Measurements from ENCODE around the gene SCO2.
A peak's percentile ranks its signal among the peaks of the same experiment; 100 is the strongest.
"Not testable (repeated sequence)": the region's sequence is repeated elsewhere in the genome, so short reads cannot be mapped to it uniquely, and the experiment has no call there.

Gene SCO2

GRCh38 chr22:50540381-50540780, 15.0 kb upstream of the SCO2 start:
- Histone ChIP-seq H3K27me3 (ENCODE audit: control insufficient read depth, insufficient read depth, low read length) (peaks cover 11% of the 10 kb centered on the region), H3K27ac (ENCODE audit: low read depth, low read length) (no peak overlapping the region), H3K4me3 (ENCODE audit: low read depth, low read length) (no peak overlapping the region), H3K4me1 (ENCODE audit: control insufficient read depth, insufficient read depth, low read length) (peaks cover 4% of the 10 kb centered on the region; the same call in 1 of the 2 replicates), H3K9ac (ENCODE audit: low read depth, low read length) (no peak overlapping the region), H3K36me3 (ENCODE audit: control insufficient read depth, insufficient read depth, low read length) (no peaks in the 10 kb centered on the region), H3K9me3 (ENCODE audit: control insufficient read depth, insufficient read depth, low read length) (no peaks in the 10 kb centered on the region)

DNA sequence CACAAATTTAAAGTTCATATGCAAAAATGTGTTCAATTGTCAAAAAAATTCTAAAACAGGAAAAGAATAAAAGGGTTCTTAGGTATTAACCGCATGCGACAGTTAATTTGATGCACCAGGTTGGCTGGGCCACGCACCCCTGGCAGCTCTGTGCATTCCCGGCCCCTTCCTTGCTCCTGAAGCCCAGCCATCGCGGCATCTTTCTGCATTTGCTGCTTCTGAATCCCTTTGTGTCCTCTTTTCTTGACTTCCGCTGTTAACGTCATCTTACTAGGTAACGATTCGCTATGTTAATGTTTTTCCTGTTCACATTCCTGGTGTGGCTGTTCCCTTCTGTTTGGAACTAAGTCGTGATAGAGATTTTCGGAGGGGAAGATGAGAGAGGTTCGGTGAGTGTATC, 12.4 kb upstream of the SCO2 start:
- H3K9me3 ChIP-seq (ENCODE audit: control insufficient read depth, insufficient read depth, low read length): no peaks in the 10 kb centered on the region
- H3K27ac ChIP-seq (ENCODE audit: low read depth, low read length): no peak overlapping the region
- no peaks in the 10 kb centered on the region for H3K36me3 ChIP-seq (ENCODE audit: control insufficient read depth, insufficient read depth, low read length)
- H3K4me3 ChIP-seq (ENCODE audit: low read depth, low read length): no peak overlapping the region
- H3K4me1 ChIP-seq (ENCODE audit: control insufficient read depth, insufficient read depth, low read length): no peaks in the 10 kb centered on the region
- peaks cover 10% of the 10 kb centered on the region for H3K27me3 ChIP-seq (ENCODE audit: control insufficient read depth, insufficient read depth, low read length)
- no peak overlapping the region for H3K9ac ChIP-seq (ENCODE audit: low read depth, low read length)

DNA sequence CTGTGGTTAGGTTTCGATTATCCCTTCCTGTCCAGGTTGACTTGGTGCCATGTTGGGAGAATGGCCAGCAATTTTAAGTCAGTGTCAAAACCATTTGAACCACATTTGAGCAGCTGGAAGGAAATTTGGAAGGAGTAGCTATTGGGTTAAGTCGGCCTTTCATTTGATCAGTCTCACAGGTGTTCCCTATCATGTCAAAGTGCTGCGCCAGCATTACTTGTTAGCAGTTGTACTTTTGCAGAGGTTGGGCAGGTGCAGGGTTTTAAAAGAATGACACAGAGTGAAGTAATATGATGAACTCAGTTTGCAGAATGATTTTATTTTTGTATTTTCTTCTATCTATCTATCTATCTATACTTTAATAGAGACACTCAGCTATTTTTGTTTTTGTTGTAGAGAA, 10.8 kb upstream of the SCO2 start:
- Histone ChIP-seq H3K9me3 (ENCODE audit: control insufficient read depth, insufficient read depth, low read length) (no peaks in the 10 kb centered on the region), H3K27ac (ENCODE audit: low read depth, low read length) (no peak overlapping the region), H3K9ac (ENCODE audit: low read depth, low read length) (no peak overlapping the region), H3K36me3 (ENCODE audit: control insufficient read depth, insufficient read depth, low read length) (no peaks in the 10 kb centered on the region), H3K4me1 (ENCODE audit: control insufficient read depth, insufficient read depth, low read length) (no peaks in the 10 kb centered on the region), H3K27me3 (ENCODE audit: control insufficient read depth, insufficient read depth, low read length) (peaks cover 25% of the 10 kb centered on the region), H3K4me3 (ENCODE audit: low read depth, low read length) (no peak overlapping the region)

DNA sequence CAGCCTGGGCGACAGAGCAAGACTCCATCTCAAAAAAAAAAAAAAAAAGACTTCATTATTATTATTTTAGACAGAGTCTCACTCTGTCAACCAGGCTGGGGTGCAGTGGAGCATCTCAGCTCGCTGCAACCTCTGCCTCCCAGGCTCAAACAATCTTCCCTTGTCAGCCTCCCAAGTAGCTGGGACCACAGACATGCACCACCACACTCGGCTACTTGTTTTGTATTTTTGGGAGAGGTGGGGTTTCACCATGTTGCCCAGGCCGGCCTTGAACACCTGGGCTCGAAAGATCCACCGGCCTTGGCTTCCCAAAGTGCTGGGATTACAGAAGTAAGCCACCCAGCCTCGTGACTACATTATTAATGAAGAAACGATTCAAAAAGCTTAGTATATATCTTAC, 9.7 kb upstream of the SCO2 start:
- no peak overlapping the region for H3K4me3 ChIP-seq (ENCODE audit: low read depth, low read length)
- no peaks in the 10 kb centered on the region for H3K9me3 ChIP-seq (ENCODE audit: control insufficient read depth, insufficient read depth, low read length)

DNA sequence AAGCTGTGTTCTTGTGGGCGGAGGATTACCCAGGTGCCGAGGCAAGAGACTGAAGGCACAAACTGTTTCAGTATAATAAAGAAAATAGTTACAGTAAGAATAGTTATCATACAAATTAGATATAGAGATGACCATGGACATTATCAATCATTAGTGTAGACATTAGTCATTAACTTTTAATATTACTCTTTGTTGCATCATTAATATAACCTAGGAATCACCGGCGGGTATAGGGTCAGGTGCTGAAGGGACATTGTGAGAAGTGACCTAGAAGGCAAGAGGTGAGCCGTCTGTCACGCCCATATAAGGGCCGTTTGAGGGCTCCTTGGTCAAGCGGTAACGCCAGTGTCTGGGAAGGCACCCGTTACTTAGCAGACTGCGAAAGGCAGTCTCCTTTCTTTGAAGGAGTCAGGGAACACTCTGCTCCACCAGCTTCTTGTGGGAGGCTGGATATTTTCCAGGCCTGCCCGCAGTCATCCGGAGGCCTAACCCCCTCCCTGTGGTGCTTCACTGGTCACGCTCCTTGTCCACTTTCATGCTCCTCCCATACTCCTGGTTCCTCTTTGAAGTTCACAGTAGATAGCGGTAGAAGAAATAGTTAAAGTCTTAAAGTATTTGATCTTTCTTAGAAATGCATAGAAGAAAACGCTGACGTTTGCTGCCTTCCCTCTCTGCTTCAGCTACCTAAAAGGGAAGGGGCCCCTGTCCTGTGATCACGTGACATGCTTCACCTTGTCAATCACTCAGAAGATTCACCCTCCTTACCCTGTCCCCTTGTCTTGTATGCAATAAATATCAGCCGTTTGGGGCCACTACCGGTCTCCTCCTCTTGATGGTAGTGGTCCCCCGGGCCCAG, 8.7 kb upstream of the SCO2 start:
- not testable (repeated sequence) for H3K27ac ChIP-seq (ENCODE audit: low read depth, low read length); H3K4me1 ChIP-seq (ENCODE audit: control insufficient read depth, insufficient read depth, low read length); H3K9me3 ChIP-seq (ENCODE audit: control insufficient read depth, insufficient read depth, low read length); H3K9ac ChIP-seq (ENCODE audit: low read depth, low read length); H3K4me3 ChIP-seq (ENCODE audit: low read depth, low read length); H3K36me3 ChIP-seq (ENCODE audit: control insufficient read depth, insufficient read depth, low read length)
- peaks cover 47% of the 10 kb centered on the region for H3K27me3 ChIP-seq (ENCODE audit: control insufficient read depth, insufficient read depth, low read length)

More for the DNA sequence above, 9.7 kb upstream of the SCO2 start:
- H3K36me3 ChIP-seq (ENCODE audit: control insufficient read depth, insufficient read depth, low read length): no peaks in the 10 kb centered on the region
- H3K4me1 ChIP-seq (ENCODE audit: control insufficient read depth, insufficient read depth, low read length): no peaks in the 10 kb centered on the region; the same call in 1 of the 2 replicates
- peaks cover 36% of the 10 kb centered on the region for H3K27me3 ChIP-seq (ENCODE audit: control insufficient read depth, insufficient read depth, low read length)
- H3K9ac ChIP-seq (ENCODE audit: low read depth, low read length): no peak overlapping the region
- H3K27ac ChIP-seq (ENCODE audit: low read depth, low read length): no peak overlapping the region

- Histone ChIP-seq H3K4me3 (ENCODE audit: low read depth, low read length) (no peak overlapping the region), H3K4me1 (ENCODE audit: control insufficient read depth, insufficient read depth, low read length) (no peaks in the 10 kb centered on the region; the same call in 1 of the 2 replicates), H3K27me3 (ENCODE audit: control insufficient read depth, insufficient read depth, low read length) (peaks cover 56% of the 10 kb centered on the region), H3K27ac (ENCODE audit: low read depth, low read length) (no peak overlapping the region), H3K36me3 (ENCODE audit: control insufficient read depth, insufficient read depth, low read length) (no peaks in the 10 kb centered on the region), H3K9ac (ENCODE audit: low read depth, low read length) (no peak overlapping the region), H3K9me3 (ENCODE audit: control insufficient read depth, insufficient read depth, low read length) (no peaks in the 10 kb centered on the region)
Measured at GRCh38 chr22:50532824-50533796, 7.7 kb upstream of the SCO2 start.

DNA sequence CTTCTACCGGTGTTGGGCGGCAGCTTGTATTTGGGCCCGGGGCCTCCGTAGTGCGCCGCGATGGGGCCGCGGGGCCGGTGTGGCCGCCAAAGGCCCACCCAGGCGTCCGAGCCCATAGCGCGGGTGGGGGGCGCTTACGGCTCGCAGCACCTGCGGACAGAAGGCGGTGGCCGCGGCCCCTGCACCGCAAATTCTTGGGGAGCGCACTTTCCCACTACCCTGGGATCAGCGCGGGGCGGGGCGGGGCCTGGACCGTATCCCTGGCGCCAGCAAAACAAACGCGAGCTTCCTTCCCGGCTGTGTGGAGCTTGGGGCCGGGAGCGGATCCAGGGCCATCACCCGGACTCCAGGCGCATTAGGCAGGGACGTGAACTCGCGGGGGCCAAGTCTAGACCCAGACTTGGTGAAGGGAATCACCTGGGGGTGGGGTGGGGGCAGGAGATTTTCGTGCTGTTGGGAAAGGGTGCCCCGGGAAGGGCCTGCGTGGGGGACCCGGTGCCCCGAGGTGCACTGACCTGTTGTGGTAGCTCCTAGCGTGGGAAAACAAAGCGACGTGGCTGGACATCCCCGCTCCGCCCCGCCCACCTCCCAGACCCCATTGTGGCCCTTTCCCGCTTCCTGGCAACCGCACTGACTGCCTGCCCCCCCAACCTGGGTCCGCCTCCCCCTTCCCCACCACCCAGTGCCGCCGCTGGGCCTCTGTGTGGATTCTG, 6.7 kb upstream of the SCO2 start:
- Histone ChIP-seq H3K9ac (ENCODE audit: low read depth, low read length) (no peak overlapping the region), H3K27me3 (ENCODE audit: control insufficient read depth, insufficient read depth, low read length) (peaks cover 66% of the 10 kb centered on the region), H3K9me3 (ENCODE audit: control insufficient read depth, insufficient read depth, low read length) (no peaks in the 10 kb centered on the region), H3K4me1 (ENCODE audit: control insufficient read depth, insufficient read depth, low read length) (peaks cover 1% of the 10 kb centered on the region), H3K36me3 (ENCODE audit: control insufficient read depth, insufficient read depth, low read length) (no peaks in the 10 kb centered on the region), H3K27ac (ENCODE audit: low read depth, low read length) (no peak overlapping the region), H3K4me3 (ENCODE audit: low read depth, low read length) (peak overlapping the region; percentile 65)

- Histone ChIP-seq H3K27ac (ENCODE audit: low read depth, low read length) (no peak overlapping the region), H3K27me3 (ENCODE audit: control insufficient read depth, insufficient read depth, low read length) (peaks cover 72% of the 10 kb centered on the region)
Measured at GRCh38 chr22:50531546-50531961, 6.2 kb upstream of the SCO2 start.

DNA sequence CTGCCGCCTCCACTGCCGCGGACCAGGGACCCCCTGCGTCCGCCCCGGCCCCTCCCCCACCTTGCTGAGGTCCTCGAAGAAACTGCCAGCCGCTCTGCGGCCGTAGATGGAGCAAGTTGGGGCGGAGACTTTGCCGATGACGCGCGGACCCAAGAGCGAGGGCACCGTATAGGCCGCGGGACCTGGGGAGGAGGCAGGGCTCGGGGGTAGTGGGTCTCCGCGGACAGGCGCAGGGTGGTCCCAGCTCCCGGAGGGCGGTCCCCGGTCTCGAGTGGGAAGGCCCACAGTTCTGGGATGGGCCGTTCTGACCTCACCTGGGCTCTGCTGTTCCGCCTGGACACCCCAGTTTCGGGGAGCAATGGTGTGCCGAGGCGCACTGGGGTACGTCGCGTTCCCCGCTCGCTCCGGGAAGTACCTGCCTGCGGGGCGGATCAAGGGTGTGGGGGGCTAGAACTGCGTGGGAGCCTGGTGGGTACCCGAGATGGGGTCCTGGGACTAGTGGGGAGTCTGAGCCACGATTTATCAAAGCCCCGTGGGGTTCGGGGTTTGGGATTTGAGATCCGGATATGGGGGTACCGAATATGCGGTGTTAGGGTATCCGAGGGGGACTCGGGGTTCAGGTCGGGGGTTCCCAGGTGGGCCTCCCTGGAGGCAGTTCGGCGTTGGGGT, 5.6 kb upstream of the SCO2 start:
- Histone ChIP-seq H3K27me3 (ENCODE audit: control insufficient read depth, insufficient read depth, low read length) (peaks cover 72% of the 10 kb centered on the region), H3K9ac (ENCODE audit: low read depth, low read length) (no peak overlapping the region), H3K4me1 (ENCODE audit: control insufficient read depth, insufficient read depth, low read length) (peaks cover 4% of the 10 kb centered on the region), H3K27ac (ENCODE audit: low read depth, low read length) (no peak overlapping the region), H3K36me3 (ENCODE audit: control insufficient read depth, insufficient read depth, low read length) (no peaks in the 10 kb centered on the region), H3K9me3 (ENCODE audit: control insufficient read depth, insufficient read depth, low read length) (no peaks in the 10 kb centered on the region), H3K4me3 (ENCODE audit: low read depth, low read length) (peak overlapping the region; percentile 65)

More at GRCh38 chr22:50531546-50531961, 6.2 kb upstream of the SCO2 start:
- Histone ChIP-seq H3K4me1 (ENCODE audit: control insufficient read depth, insufficient read depth, low read length) (peaks cover 4% of the 10 kb centered on the region), H3K36me3 (ENCODE audit: control insufficient read depth, insufficient read depth, low read length) (no peaks in the 10 kb centered on the region), H3K9me3 (ENCODE audit: control insufficient read depth, insufficient read depth, low read length) (no peaks in the 10 kb centered on the region), H3K9ac (ENCODE audit: low read depth, low read length) (no peak overlapping the region), H3K4me3 (ENCODE audit: low read depth, low read length) (peak overlapping the region; percentile 65)

DNA sequence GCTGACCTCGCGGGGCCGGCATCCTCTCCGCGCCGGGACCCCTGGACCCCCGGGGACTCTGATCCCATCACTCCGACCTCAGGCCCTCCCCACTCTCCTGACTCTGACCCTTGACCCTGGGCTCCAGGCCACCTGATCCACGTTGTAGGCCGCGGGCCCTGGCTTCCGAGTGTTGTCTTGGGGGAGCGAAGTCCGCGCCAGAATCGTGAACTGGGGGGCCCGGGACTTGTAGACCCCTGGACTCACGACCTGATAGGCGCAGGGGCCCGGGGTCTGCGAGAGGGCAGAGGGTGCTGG, 5.1 kb upstream of the SCO2 start:
- Histone ChIP-seq H3K4me3 (ENCODE audit: low read depth, low read length) (peak overlapping the region; percentile 65), H3K4me1 (ENCODE audit: control insufficient read depth, insufficient read depth, low read length) (peaks cover 4% of the 10 kb centered on the region), H3K27me3 (ENCODE audit: control insufficient read depth, insufficient read depth, low read length) (peaks cover 72% of the 10 kb centered on the region), H3K27ac (ENCODE audit: low read depth, low read length) (no peak overlapping the region), H3K36me3 (ENCODE audit: control insufficient read depth, insufficient read depth, low read length) (no peaks in the 10 kb centered on the region), H3K9ac (ENCODE audit: low read depth, low read length) (no peak overlapping the region), H3K9me3 (ENCODE audit: control insufficient read depth, insufficient read depth, low read length) (no peaks in the 10 kb centered on the region)

Measured in HUES48 (cell line).